GM10266 (cell line): ENCODE data around the gene TMEM120A.

Source experiments
- DNase-seq: peaks from one replicate; pipeline ENCODE4 v3.0.0; 2012; ENCODE audit errors: extremely low spot score
- TF ChIP-seq, protein P1 (sequence below): IDR thresholded peaks from 2 replicates; pipeline ENCODE4 v1.5.1; 2012; ENCODE audit warnings: mild to moderate bottlenecking, low read depth; ENCODE audit not compliant: control insufficient read depth, insufficient read depth; ENCODE audit errors: missing control alignments

TMEM120A gene

DNA sequence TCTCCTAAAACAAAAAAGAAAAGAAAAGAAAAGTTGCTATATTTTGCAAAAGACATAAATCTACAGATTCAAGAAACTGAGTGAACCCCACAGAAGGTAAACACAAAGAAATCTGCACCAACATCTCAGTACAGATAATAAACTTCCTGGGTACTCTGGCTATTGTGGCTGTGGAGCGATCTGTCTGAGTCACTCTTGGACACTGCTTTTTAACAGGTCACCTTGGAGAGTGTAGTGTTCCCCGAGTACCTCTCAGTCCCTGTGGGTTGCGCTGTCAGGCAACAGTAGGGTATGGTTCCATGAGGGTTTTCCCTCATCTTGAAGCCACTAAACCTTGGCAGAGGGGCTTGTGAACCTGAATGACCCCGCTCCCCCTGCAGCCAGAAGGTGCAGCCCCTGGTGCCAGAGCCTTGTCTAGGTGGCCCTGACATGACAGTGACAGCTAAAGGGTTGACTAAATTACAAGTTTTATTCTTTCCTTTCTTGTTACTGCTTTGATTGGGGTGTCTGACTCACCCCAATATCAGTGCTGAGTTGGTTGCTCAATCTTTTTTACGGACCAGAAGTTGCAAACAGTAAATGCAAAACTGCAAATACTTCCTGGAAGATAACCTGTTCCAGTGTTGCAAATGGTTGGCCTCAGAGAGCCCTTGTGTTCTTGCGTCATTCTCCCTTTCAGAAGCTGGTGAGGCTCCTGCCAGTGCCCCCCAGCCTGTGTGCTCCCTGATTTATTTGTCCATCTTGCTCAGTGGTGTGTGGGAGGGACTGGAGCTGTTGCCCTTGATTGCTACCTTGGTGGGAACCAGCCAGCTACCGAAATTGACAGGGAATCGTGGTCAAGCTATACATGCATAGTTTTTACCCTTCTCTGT is 48.9 kb downstream of the TMEM120A start:
- DNase-seq = peak; percentile 2
- TF ChIP-seq, protein P1, sequence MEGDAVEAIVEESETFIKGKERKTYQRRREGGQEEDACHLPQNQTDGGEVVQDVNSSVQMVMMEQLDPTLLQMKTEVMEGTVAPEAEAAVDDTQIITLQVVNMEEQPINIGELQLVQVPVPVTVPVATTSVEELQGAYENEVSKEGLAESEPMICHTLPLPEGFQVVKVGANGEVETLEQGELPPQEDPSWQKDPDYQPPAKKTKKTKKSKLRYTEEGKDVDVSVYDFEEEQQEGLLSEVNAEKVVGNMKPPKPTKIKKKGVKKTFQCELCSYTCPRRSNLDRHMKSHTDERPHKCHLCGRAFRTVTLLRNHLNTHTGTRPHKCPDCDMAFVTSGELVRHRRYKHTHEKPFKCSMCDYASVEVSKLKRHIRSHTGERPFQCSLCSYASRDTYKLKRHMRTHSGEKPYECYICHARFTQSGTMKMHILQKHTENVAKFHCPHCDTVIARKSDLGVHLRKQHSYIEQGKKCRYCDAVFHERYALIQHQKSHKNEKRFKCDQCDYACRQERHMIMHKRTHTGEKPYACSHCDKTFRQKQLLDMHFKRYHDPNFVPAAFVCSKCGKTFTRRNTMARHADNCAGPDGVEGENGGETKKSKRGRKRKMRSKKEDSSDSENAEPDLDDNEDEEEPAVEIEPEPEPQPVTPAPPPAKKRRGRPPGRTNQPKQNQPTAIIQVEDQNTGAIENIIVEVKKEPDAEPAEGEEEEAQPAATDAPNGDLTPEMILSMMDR = no peak

DNA sequence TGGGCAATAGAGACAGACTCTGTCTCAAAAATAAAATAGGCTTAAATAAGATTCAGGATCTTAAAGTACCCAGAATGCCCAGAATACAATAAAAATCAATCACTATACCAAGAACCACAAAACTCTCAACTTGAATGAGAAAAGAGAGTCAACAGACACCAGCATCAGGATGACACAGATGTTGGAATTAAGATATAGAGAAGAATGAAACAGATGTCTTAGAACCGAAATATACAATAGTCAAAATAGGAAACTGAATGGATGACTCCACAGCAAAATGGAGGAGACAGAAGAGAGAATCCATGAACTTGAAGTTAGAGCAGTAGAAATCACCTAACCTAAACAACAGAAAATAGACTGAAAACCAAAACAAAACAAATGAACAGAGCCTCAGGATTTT is 49.9 kb downstream of the TMEM120A start:
- no peak for DNase-seq
- TF ChIP-seq, protein P1 = no peak

GRCh38 chr7:75943864-75944263 is 50.5 kb downstream of the TMEM120A start:
- DNase-seq = no peak
- TF ChIP-seq, protein P1 = no peak

- TF ChIP-seq, protein P1 = no peak
- no peak for DNase-seq
These were observed 55.5 kb downstream of the TMEM120A start for GRCh38 chr7:75938921-75939320.

- TF ChIP-seq, protein P1 = no peak
- no peak for DNase-seq
These were observed 56.2 kb downstream of the TMEM120A start for GRCh38 chr7:75937958-75938786.
